Measurements from ENCODE around the gene CPLX1. TPM values are rescaled to one million over a fixed set of nuclear protein-coding genes. Genes with fewer than 3 reads are reported as not detected.

CPLX1 gene
- polyA plus RNA-seq, 3 donors = not detected

DNA sequence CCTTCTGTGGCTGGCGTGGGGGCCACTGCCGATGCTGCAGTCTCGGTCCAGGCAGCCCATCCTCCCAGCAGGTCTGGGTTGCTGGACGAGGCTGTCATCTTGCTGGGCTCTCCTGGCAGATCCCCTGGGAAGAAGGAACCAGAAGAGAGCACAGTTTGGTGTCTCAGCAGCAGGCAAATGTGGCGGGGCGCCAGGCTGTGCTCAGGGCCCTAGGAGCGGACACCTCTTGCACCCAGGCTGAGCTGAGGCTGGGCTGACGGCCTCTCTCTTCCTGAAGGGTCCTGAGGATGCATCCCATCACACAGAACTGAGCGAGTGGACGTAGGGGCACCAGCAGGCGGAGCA is 39.2 kb upstream of the CPLX1 start:
- peaks cover 93 to 100% of the 10 kb centered on the region in 2 donors for H3K36me3 ChIP-seq (replicated peaks in 1 of 2; ENCODE audit: control insufficient read depth in 1 of 2, insufficient read depth in 2 of 2, low read length in 2 of 2)
- no peak overlapping the region for H3K4me3 ChIP-seq (replicated peaks in 1 of 3; ENCODE audit: low read depth in 2 of 3, low read length in 3 of 3)
- no peak overlapping the region for H3K27ac ChIP-seq (ENCODE audit: low read depth in 1 of 2, low read length in 2 of 2)
- Mint-ChIP-seq H3K9me3 (peaks cover 0 to 5% (median under 1%) of the 10 kb centered on the region in 7 donors), H3K27me3 (ENCODE audit: low read depth in 3 of 3) (peaks cover 0 to 2% (median 0%) of the 10 kb centered on the region in 3 donors), H3K4me1 (no peaks in the 10 kb centered on the region), H3K4me3 (no peak overlapping the region), H3K36me3 (peaks cover 81 to 93% of the 10 kb centered on the region in 2 donors), H3K27ac (no peak overlapping the region)
- H3K79me2 ChIP-seq (ENCODE audit: insufficient read depth, low read length) = no peaks in the 10 kb centered on the region
- no peaks in the 10 kb centered on the region for H3K27me3 ChIP-seq (ENCODE audit: control insufficient read depth in 2 of 2, insufficient read depth in 2 of 2, low read length in 2 of 2)
- intact Hi-C loops (cut with micrococcal nuclease) = no loop called here
- WGBS (ENCODE audit: insufficient coverage) = over 99% methylated on average over 11 of the region's 11 CpGs
- H3K4me2 ChIP-seq (replicated peaks; ENCODE audit: extremely low read depth, low read length, poor library complexity, severe bottlenecking) = no peak overlapping the region
- H3K4me1 ChIP-seq (ENCODE audit: control insufficient read depth in 1 of 2, insufficient read depth in 2 of 2, low read length in 2 of 2) = no peaks in the 10 kb centered on the region
- no peak overlapping the region for H3K9ac ChIP-seq (ENCODE audit: insufficient read depth, low read length, poor library complexity, severe bottlenecking)
- H4K20me1 ChIP-seq (ENCODE audit: insufficient read depth, low read length) = peaks cover 32% of the 10 kb centered on the region
- no peak for TF ChIP-seq CTCF (IDR thresholded peaks at IDR 0.05)
- H2AFZ ChIP-seq (ENCODE audit: insufficient read depth, low read depth, low read length, poor library complexity, severe bottlenecking) = no peak overlapping the region
- peaks cover 0 to 4% of the 10 kb centered on the region in 2 donors for H3K9me3 ChIP-seq (replicated peaks in 1 of 2; ENCODE audit: control insufficient read depth in 1 of 2, insufficient read depth in 1 of 2, low read length in 2 of 2)
- DNase-seq = no peak

DNA sequence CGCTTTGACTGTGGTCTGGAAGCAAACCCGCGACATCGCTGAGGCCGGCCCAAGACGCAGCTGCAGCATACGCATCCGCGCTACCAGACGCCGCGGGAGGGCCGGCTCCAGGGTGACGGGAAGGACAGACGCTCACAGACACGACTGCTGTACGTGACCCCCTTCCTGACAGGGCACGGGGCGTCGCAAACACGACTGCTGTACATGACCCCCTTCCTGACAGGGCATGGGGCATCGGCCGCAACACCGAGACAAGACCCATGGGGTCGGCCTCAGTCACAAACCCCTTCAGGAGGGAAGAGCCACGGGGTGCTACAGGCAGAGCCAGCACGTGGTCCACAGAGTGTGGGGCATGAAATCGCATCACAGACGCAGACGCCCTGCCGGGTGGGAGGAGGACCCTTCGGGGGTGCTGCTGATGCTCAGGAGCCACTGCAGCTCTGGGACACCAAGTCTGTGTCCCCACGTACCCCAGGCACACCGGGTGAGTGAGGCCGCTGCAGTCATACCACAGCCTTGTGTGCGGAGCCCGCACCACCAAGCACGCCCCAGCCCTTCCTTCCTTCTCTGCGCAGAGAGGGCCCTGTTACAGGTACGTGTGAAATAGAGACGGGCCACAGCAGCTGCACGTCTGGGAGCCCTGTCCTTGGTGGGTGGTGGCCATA is 38.7 kb upstream of the CPLX1 start:
- Mint-ChIP-seq H3K36me3 (peaks cover 81 to 93% of the 10 kb centered on the region in 2 donors), H3K9me3 (peaks cover 0 to 3% (median 0%) of the 10 kb centered on the region in 7 donors), H3K4me3 (no peak overlapping the region), H3K27ac (peak overlapping the region in 2 of 7 donors; percentile 10 to 68), H3K4me1 (no peaks in the 10 kb centered on the region), H3K27me3 (ENCODE audit: low read depth in 3 of 3) (peaks cover 0 to 2% (median 0%) of the 10 kb centered on the region in 3 donors)
- no peak overlapping the region for H3K4me2 ChIP-seq (replicated peaks; ENCODE audit: extremely low read depth, low read length, poor library complexity, severe bottlenecking)
- H3K27me3 ChIP-seq (ENCODE audit: control insufficient read depth in 2 of 2, insufficient read depth in 2 of 2, low read length in 2 of 2) = no peaks in the 10 kb centered on the region
- no peak for DNase-seq
- TF ChIP-seq CTCF (IDR thresholded peaks at IDR 0.05) = no peak
- peaks cover 93 to 100% of the 10 kb centered on the region in 2 donors for H3K36me3 ChIP-seq (replicated peaks in 1 of 2; ENCODE audit: control insufficient read depth in 1 of 2, insufficient read depth in 2 of 2, low read length in 2 of 2)
- no peak overlapping the region for H3K27ac ChIP-seq (ENCODE audit: low read depth in 1 of 2, low read length in 2 of 2)
- no peak overlapping the region for H2AFZ ChIP-seq (ENCODE audit: insufficient read depth, low read depth, low read length, poor library complexity, severe bottlenecking)
- intact Hi-C loops (cut with micrococcal nuclease) = no loop called here
- H3K4me3 ChIP-seq (replicated peaks in 1 of 3; ENCODE audit: low read depth in 2 of 3, low read length in 3 of 3) = no peak overlapping the region
- H4K20me1 ChIP-seq (ENCODE audit: insufficient read depth, low read length) = peaks cover 35% of the 10 kb centered on the region
- H3K4me1 ChIP-seq (ENCODE audit: control insufficient read depth in 1 of 2, insufficient read depth in 2 of 2, low read length in 2 of 2) = no peaks in the 10 kb centered on the region
- H3K79me2 ChIP-seq (ENCODE audit: insufficient read depth, low read length) = no peaks in the 10 kb centered on the region
- H3K9me3 ChIP-seq (replicated peaks in 1 of 2; ENCODE audit: control insufficient read depth in 1 of 2, insufficient read depth in 1 of 2, low read length in 2 of 2) = peaks cover 0 to under 1% of the 10 kb centered on the region in 2 donors
- WGBS (ENCODE audit: insufficient coverage) = 98% methylated on average over 41 of the region's 42 CpGs
- no peak overlapping the region for H3K9ac ChIP-seq (ENCODE audit: insufficient read depth, low read length, poor library complexity, severe bottlenecking)
